ENCODE measurements around the gene ADARB1.

ADARB1 gene

GRCh38 chr21:45213392-45213791 lies 139.0 kb downstream of the ADARB1 start:
- H3K27me3 ChIP-seq (ENCODE audit: control insufficient read depth, insufficient read depth, low read length), result no peaks in the 10 kb centered on the region
- peaks cover 4% of the 10 kb centered on the region for H3K36me3 ChIP-seq (ENCODE audit: control insufficient read depth, insufficient read depth, low read length)
- no peak overlapping the region for H3K4me3 ChIP-seq (ENCODE audit: low read length)
- H3K9ac ChIP-seq (ENCODE audit: low read length), result no peak overlapping the region
- no peak overlapping the region for H3K27ac ChIP-seq (ENCODE audit: low read depth, low read length)
- H3K4me1 ChIP-seq (ENCODE audit: control insufficient read depth, insufficient read depth, low read length), result no peaks in the 10 kb centered on the region

GRCh38 chr21:45215213-45215612 lies 140.8 kb downstream of the ADARB1 start:
- Histone ChIP-seq H3K4me1 (ENCODE audit: control insufficient read depth, insufficient read depth, low read length) (no peaks in the 10 kb centered on the region), H3K36me3 (ENCODE audit: control insufficient read depth, insufficient read depth, low read length) (peaks cover 5% of the 10 kb centered on the region), H3K9ac (ENCODE audit: low read length) (no peak overlapping the region), H3K27ac (ENCODE audit: low read depth, low read length) (no peak overlapping the region), H3K27me3 (ENCODE audit: control insufficient read depth, insufficient read depth, low read length) (no peaks in the 10 kb centered on the region), H3K4me3 (ENCODE audit: low read length) (no peak overlapping the region)

GRCh38 chr21:45217010-45217409 lies 142.6 kb downstream of the ADARB1 start:
- Histone ChIP-seq H3K4me1 (ENCODE audit: control insufficient read depth, insufficient read depth, low read length) (no peaks in the 10 kb centered on the region), H3K27me3 (ENCODE audit: control insufficient read depth, insufficient read depth, low read length) (no peaks in the 10 kb centered on the region), H3K4me3 (ENCODE audit: low read length) (no peak overlapping the region), H3K36me3 (ENCODE audit: control insufficient read depth, insufficient read depth, low read length) (peaks cover 13% of the 10 kb centered on the region), H3K9ac (ENCODE audit: low read length) (no peak overlapping the region), H3K27ac (ENCODE audit: low read depth, low read length) (no peak overlapping the region)

GRCh38 chr21:45219517-45219916 lies 145.1 kb downstream of the ADARB1 start:
- Histone ChIP-seq H3K4me1 (ENCODE audit: control insufficient read depth, insufficient read depth, low read length) (no peaks in the 10 kb centered on the region), H3K36me3 (ENCODE audit: control insufficient read depth, insufficient read depth, low read length) (peaks cover 16% of the 10 kb centered on the region), H3K4me3 (ENCODE audit: low read length) (no peak overlapping the region), H3K27me3 (ENCODE audit: control insufficient read depth, insufficient read depth, low read length) (no peaks in the 10 kb centered on the region), H3K27ac (ENCODE audit: low read depth, low read length) (no peak overlapping the region), H3K9ac (ENCODE audit: low read length) (no peak overlapping the region)

- H3K9ac ChIP-seq (ENCODE audit: low read length), result no peak overlapping the region
- peaks cover 16% of the 10 kb centered on the region for H3K36me3 ChIP-seq (ENCODE audit: control insufficient read depth, insufficient read depth, low read length)
- H3K27me3 ChIP-seq (ENCODE audit: control insufficient read depth, insufficient read depth, low read length), result no peaks in the 10 kb centered on the region
- no peak overlapping the region for H3K4me3 ChIP-seq (ENCODE audit: low read length)
- no peaks in the 10 kb centered on the region for H3K4me1 ChIP-seq (ENCODE audit: control insufficient read depth, insufficient read depth, low read length)
- H3K27ac ChIP-seq (ENCODE audit: low read depth, low read length), result no peak overlapping the region
These were observed 145.7 kb downstream of the ADARB1 start for GRCh38 chr21:45220071-45220481.

- Histone ChIP-seq H3K27ac (ENCODE audit: low read depth, low read length) (no peak overlapping the region), H3K4me3 (ENCODE audit: low read length) (no peak overlapping the region), H3K27me3 (ENCODE audit: control insufficient read depth, insufficient read depth, low read length) (no peaks in the 10 kb centered on the region), H3K36me3 (ENCODE audit: control insufficient read depth, insufficient read depth, low read length) (peaks cover 16% of the 10 kb centered on the region), H3K4me1 (ENCODE audit: control insufficient read depth, insufficient read depth, low read length) (no peaks in the 10 kb centered on the region), H3K9ac (ENCODE audit: low read length) (no peak overlapping the region)
These were observed 146.5 kb downstream of the ADARB1 start for GRCh38 chr21:45220714-45221490.

GRCh38 chr21:45222001-45222400 lies 147.6 kb downstream of the ADARB1 start:
- H3K9ac ChIP-seq (ENCODE audit: low read length), result no peak overlapping the region
- H3K36me3 ChIP-seq (ENCODE audit: control insufficient read depth, insufficient read depth, low read length), result peaks cover 16% of the 10 kb centered on the region
- no peak overlapping the region for H3K4me3 ChIP-seq (ENCODE audit: low read length)

GRCh38 chr21:45223236-45224185 lies 149.1 kb downstream of the ADARB1 start:
- no peak overlapping the region for H3K27ac ChIP-seq (ENCODE audit: low read depth, low read length)
- peaks cover 6% of the 10 kb centered on the region for H3K4me1 ChIP-seq (ENCODE audit: control insufficient read depth, insufficient read depth, low read length)
- H3K36me3 ChIP-seq (ENCODE audit: control insufficient read depth, insufficient read depth, low read length), result peaks cover 16% of the 10 kb centered on the region
- H3K27me3 ChIP-seq (ENCODE audit: control insufficient read depth, insufficient read depth, low read length), result no peaks in the 10 kb centered on the region
- H3K9ac ChIP-seq (ENCODE audit: low read length), result no peak overlapping the region
- H3K4me3 ChIP-seq (ENCODE audit: low read length), result no peak overlapping the region

More at GRCh38 chr21:45222001-45222400, 147.6 kb downstream of the ADARB1 start:
- no peak overlapping the region for H3K27ac ChIP-seq (ENCODE audit: low read depth, low read length)
- no peaks in the 10 kb centered on the region for H3K4me1 ChIP-seq (ENCODE audit: control insufficient read depth, insufficient read depth, low read length)
- H3K27me3 ChIP-seq (ENCODE audit: control insufficient read depth, insufficient read depth, low read length), result no peaks in the 10 kb centered on the region

- Histone ChIP-seq H3K9ac (ENCODE audit: low read length) (no peak overlapping the region), H3K4me1 (ENCODE audit: control insufficient read depth, insufficient read depth, low read length) (peaks cover 11% of the 10 kb centered on the region), H3K27me3 (ENCODE audit: control insufficient read depth, insufficient read depth, low read length) (no peaks in the 10 kb centered on the region), H3K36me3 (ENCODE audit: control insufficient read depth, insufficient read depth, low read length) (peaks cover 16% of the 10 kb centered on the region), H3K4me3 (ENCODE audit: low read length) (no peak overlapping the region), H3K27ac (ENCODE audit: low read depth, low read length) (no peak overlapping the region)
These were observed 150.0 kb downstream of the ADARB1 start for GRCh38 chr21:45224189-45224938.

GRCh38 chr21:45225041-45225740 lies 150.8 kb downstream of the ADARB1 start:
- H3K36me3 ChIP-seq (ENCODE audit: control insufficient read depth, insufficient read depth, low read length), result peaks cover 15% of the 10 kb centered on the region
- no peak overlapping the region for H3K27ac ChIP-seq (ENCODE audit: low read depth, low read length)
- H3K4me3 ChIP-seq (ENCODE audit: low read length), result no peak overlapping the region
- H3K4me1 ChIP-seq (ENCODE audit: control insufficient read depth, insufficient read depth, low read length), result peaks cover 11% of the 10 kb centered on the region
- no peaks in the 10 kb centered on the region for H3K27me3 ChIP-seq (ENCODE audit: control insufficient read depth, insufficient read depth, low read length)
- H3K9ac ChIP-seq (ENCODE audit: low read length), result no peak overlapping the region

- H3K9ac ChIP-seq (ENCODE audit: low read length), result no peak overlapping the region
- no peak overlapping the region for H3K4me3 ChIP-seq (ENCODE audit: low read length)
- no peak overlapping the region for H3K27ac ChIP-seq (ENCODE audit: low read depth, low read length)
- no peaks in the 10 kb centered on the region for H3K27me3 ChIP-seq (ENCODE audit: control insufficient read depth, insufficient read depth, low read length)
- H3K36me3 ChIP-seq (ENCODE audit: control insufficient read depth, insufficient read depth, low read length), result peaks cover 10% of the 10 kb centered on the region
- H3K4me1 ChIP-seq (ENCODE audit: control insufficient read depth, insufficient read depth, low read length), result peaks cover 11% of the 10 kb centered on the region
These were observed 151.5 kb downstream of the ADARB1 start for GRCh38 chr21:45225741-45226327.
